GM12801 (cell line): ENCODE data around the gene TNS3.

Source experiments
- CTCF ChIP-seq: IDR thresholded peaks from one replicate; pipeline ENCODE4 v1.5.1; 2011; ENCODE audit warnings: control low read depth; ENCODE audit not compliant: insufficient read length; ENCODE audit errors: extremely low read depth

TNS3 gene

GRCh38 chr7:47400001-47400400 is 181.9 kb downstream of the TNS3 start:
- TF ChIP-seq CTCF: no peak

- no peak for TF ChIP-seq CTCF
Measured at GRCh38 chr7:47394751-47395252, 187.1 kb downstream of the TNS3 start.

- no peak for TF ChIP-seq CTCF
Measured at GRCh38 chr7:47394216-47394615, 187.7 kb downstream of the TNS3 start.

GRCh38 chr7:47393406-47393805 is 188.5 kb downstream of the TNS3 start:
- TF ChIP-seq CTCF: no peak

- no peak for TF ChIP-seq CTCF
Measured at GRCh38 chr7:47392241-47392759, 189.6 kb downstream of the TNS3 start.

- TF ChIP-seq CTCF: no peak
Measured at GRCh38 chr7:47391726-47392125, 190.2 kb downstream of the TNS3 start.

GRCh38 chr7:47390914-47391313 is 191.0 kb downstream of the TNS3 start:
- no peak for TF ChIP-seq CTCF
